Esophagus squamous epithelium (tissue), 5 donors: ENCODE data around the gene POLR2M. TPM values are rescaled to one million over a fixed set of nuclear protein-coding genes. Genes with fewer than 3 reads are reported as not detected.

Experiments used
- DNase-seq: peaks from one replicate; lab custom pipeline; 2025; lab: John Stamatoyannopoulos, UW
- H3K27ac ChIP-seq, 4 donors: fragments of 200-600 bp; sonication (generic); one replicate each; pipeline ENCODE4 v1.5.1; 2016 to 2019; ENCODE audit warnings: mild to moderate bottlenecking in 1 of 4
- H3K27me3 ChIP-seq, 4 donors: fragments of 200-600 bp; sonication (generic); 1 replicate in 3 of 4; 2 replicates in 1 of 4; pipeline versions ENCODE4 v1.5.1 to v1.6.0; 2017 to 2021; ENCODE audit warnings: antibody characterized with exemption in 1 of 4
- H3K36me3 ChIP-seq, 3 donors: fragments of 200-600 bp; sonication (generic); one replicate each; pipeline ENCODE4 v1.5.1; 2016 to 2019
- H3K4me1 ChIP-seq, 3 donors: fragments of 200-600 bp; sonication (generic); one replicate each; pipeline ENCODE4 v1.5.1; 2017 to 2019
- H3K4me3 ChIP-seq, 4 donors: fragments of 200-600 bp; sonication (generic); 1 replicate in 3 of 4; 2 replicates in 1 of 4; pipeline ENCODE4 v1.5.1; 2016 to 2019; ENCODE audit warnings: mild to moderate bottlenecking in 2 of 4, moderate library complexity in 1 of 4
- H3K9me3 ChIP-seq, 3 donors: fragments of 200-600 bp; sonication (generic); one replicate each; pipeline ENCODE4 v1.5.1; 2016 to 2019
- POLR2A ChIP-seq, 4 donors: fragments of 450-650 bp; IDR thresholded peaks; one replicate each; pipeline ENCODE4 v1.6.1; 2017; ENCODE audit warnings: antibody characterized with exemption in 4 of 4, mild to moderate bottlenecking in 4 of 4, moderate library complexity in 3 of 4
- WGBS, 2 donors: methylation state at CpG; one replicate each; pipeline ENCODE4 v1.1.5; 2018; 5-methylcytosine and 5-hydroxymethylcytosine counted together
- intact Hi-C: fragments of 100-400 bp; cut with DNase I; formaldehyde crosslinking; loops from one replicate; pipeline ENCODE4 v1.15.0; 2022
- total RNA-seq, 4 donors: library from RNA; depleted of rRNA; stranded (reverse); fragments of >200 nt; gene quantifications; one replicate each; pipeline ENCODE4 v1.1.0, GENCODE V29; 2016
- TF ChIP-seq, protein P1 (sequence below), 6 experiments: fragments of 450-650 bp in 4 of 6; fragments of 200-600 bp in 2 of 6; sonication (generic) in 2 of 6; IDR thresholded peaks; one replicate each; pipeline ENCODE4 v1.5.1; 2016 to 2019; ENCODE audit warnings: antibody characterized with exemption in 6 of 6, mild to moderate bottlenecking in 4 of 6, moderate library complexity in 4 of 6
- donor health status: DM: yes; HTN: yes; CAD: no.

The POLR2M gene
- total RNA-seq, 4 donors from 2014 or later = 14.5 to 839 (median 71.7) TPM

GRCh38 chr15:57705746-57706404 lies 639 bp upstream of the POLR2M start:
- Histone ChIP-seq H3K27me3 (peaks cover 0 to 4% (median 0%) of the 10 kb centered on the region in 4 donors), H3K4me3 (peak overlapping the region; percentile 74 to 96 (median 84)), H3K4me1 (peaks cover 5 to 52% (median 5%) of the 10 kb centered on the region in 3 donors), H3K9me3 (no peaks in the 10 kb centered on the region), H3K27ac (peak overlapping the region; percentile 91 to 97 (median 96)), H3K36me3 (peaks cover 0 to 24% (median 0%) of the 10 kb centered on the region in 3 donors)
- intact Hi-C loops = no loop called here
- 65 to 76% methylated on average over 11 to 12 of the region's 12 CpGs for WGBS, 2 donors
- DNase-seq = no peak
- TF ChIP-seq, protein P1, sequence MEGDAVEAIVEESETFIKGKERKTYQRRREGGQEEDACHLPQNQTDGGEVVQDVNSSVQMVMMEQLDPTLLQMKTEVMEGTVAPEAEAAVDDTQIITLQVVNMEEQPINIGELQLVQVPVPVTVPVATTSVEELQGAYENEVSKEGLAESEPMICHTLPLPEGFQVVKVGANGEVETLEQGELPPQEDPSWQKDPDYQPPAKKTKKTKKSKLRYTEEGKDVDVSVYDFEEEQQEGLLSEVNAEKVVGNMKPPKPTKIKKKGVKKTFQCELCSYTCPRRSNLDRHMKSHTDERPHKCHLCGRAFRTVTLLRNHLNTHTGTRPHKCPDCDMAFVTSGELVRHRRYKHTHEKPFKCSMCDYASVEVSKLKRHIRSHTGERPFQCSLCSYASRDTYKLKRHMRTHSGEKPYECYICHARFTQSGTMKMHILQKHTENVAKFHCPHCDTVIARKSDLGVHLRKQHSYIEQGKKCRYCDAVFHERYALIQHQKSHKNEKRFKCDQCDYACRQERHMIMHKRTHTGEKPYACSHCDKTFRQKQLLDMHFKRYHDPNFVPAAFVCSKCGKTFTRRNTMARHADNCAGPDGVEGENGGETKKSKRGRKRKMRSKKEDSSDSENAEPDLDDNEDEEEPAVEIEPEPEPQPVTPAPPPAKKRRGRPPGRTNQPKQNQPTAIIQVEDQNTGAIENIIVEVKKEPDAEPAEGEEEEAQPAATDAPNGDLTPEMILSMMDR (IDR thresholded peaks at IDR 0.05) = no peak
- no peak for TF ChIP-seq POLR2A (IDR thresholded peaks at IDR 0.05)

GRCh38 chr15:57708047-57708446 lies 1.5 kb downstream of the POLR2M start:
- peak overlapping the region in 2 of 4 donors; percentile 90 to 96 for H3K4me3 ChIP-seq
- H3K9me3 ChIP-seq = no peaks in the 10 kb centered on the region
- intact Hi-C loops = no loop called here
- 47 to 60% methylated on average over 4 of the region's 4 CpGs for WGBS, 2 donors
- TF ChIP-seq, protein P1 (IDR thresholded peaks at IDR 0.05) = no peak
- TF ChIP-seq POLR2A (IDR thresholded peaks at IDR 0.05) = no peak
- peaks cover 5 to 50% (median 5%) of the 10 kb centered on the region in 3 donors for H3K4me1 ChIP-seq
- no peak for DNase-seq
- H3K36me3 ChIP-seq = peaks cover 0 to 46% (median 3%) of the 10 kb centered on the region in 3 donors
- H3K27me3 ChIP-seq = no peaks in the 10 kb centered on the region
- H3K27ac ChIP-seq = peak overlapping the region in 2 of 4 donors; percentile 95 to 97

DNA sequence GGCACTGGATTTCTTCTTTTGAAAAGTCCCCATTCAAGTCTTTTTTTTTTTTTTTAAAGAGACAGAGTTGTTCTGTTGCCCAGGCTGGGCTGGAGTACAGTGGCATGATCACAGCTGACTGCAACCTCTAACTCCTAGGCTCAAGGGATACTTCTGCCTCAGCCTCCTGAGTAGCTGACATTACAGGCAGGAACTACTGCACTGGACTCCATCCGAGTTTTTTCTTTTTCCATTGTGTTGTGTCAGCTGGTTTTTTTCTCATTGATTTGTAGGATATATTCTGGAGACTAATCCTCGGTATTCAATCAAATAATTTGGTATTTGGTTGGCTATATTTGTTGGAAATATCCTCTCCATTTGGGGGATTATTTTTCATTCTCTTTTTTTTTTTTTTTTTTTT lies 11.8 kb downstream of the POLR2M start:
- no peak overlapping the region for H3K4me3 ChIP-seq
- H3K4me1 ChIP-seq = no peaks in the 10 kb centered on the region
- peaks cover 0 to 59% (median 6%) of the 10 kb centered on the region in 3 donors for H3K36me3 ChIP-seq
- intact Hi-C loops = no loop called here
- no peak for DNase-seq
- 88 to 95% methylated on average over 2 of the region's 2 CpGs for WGBS, 2 donors
- H3K27ac ChIP-seq = no peak overlapping the region
- no peak for TF ChIP-seq POLR2A (IDR thresholded peaks at IDR 0.05)
- TF ChIP-seq, protein P1 (IDR thresholded peaks at IDR 0.05) = no peak
- H3K9me3 ChIP-seq = no peaks in the 10 kb centered on the region
- no peaks in the 10 kb centered on the region for H3K27me3 ChIP-seq

DNA sequence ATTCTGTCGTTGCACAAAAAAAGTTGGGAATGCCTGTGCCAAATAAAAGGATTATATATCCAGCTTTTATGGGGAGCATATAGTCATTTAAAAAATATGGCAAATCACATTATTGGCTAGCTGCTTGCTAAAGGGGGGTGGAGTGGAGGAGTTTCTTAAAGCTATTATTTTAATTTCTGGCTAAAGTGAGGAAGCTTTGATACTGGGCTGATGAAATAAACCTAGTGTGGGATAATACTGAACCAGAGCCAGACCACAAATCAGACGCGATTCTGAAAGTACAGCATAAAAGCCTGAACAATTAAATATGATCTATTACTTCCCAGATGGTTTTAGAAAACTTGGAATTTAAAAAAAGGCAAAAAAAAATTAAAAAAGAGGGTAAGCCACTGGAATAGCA lies 14.4 kb downstream of the POLR2M start:
- intact Hi-C loops = no loop called here
- Histone ChIP-seq H3K4me3 (no peak overlapping the region), H3K36me3 (peaks cover 0 to 34% (median 0%) of the 10 kb centered on the region in 3 donors), H3K27me3 (no peaks in the 10 kb centered on the region), H3K9me3 (no peaks in the 10 kb centered on the region), H3K27ac (no peak overlapping the region), H3K4me1 (no peaks in the 10 kb centered on the region)
- DNase-seq = no peak
- TF ChIP-seq, protein P1 (IDR thresholded peaks at IDR 0.05) = no peak
- TF ChIP-seq POLR2A (IDR thresholded peaks at IDR 0.05) = no peak
- 29% methylated on average over 3 of the region's 3 CpGs for WGBS, 2 donors

DNA sequence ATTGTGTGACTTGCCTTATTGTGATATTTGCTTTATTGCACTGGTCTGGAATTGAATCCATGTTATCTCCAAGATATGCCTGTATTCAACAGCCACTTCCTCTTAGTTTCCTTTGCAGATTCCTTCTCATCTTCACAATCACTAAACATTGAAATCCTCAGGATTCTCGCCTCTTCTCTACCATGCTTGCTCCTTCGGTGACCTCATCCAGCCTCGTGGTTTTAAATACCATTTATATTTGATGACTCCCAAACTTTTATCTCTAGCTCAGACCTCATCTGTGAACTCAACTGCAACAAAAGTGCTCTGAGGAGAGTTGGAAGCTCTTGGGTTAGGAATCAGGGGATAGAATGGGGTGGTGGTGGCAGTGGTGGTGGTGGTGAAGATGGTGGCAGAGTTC lies 19.9 kb downstream of the POLR2M start:
- intact Hi-C loops = no loop called here
- Histone ChIP-seq H3K9me3 (no peaks in the 10 kb centered on the region), H3K27me3 (no peaks in the 10 kb centered on the region), H3K4me1 (no peaks in the 10 kb centered on the region), H3K27ac (no peak overlapping the region), H3K36me3 (no peaks in the 10 kb centered on the region), H3K4me3 (no peak overlapping the region)
- DNase-seq = no peak
- TF ChIP-seq, protein P1 (IDR thresholded peaks at IDR 0.05) = no peak
- no peak for TF ChIP-seq POLR2A (IDR thresholded peaks at IDR 0.05)
- 64 to 92% methylated on average over 3 of the region's 3 CpGs for WGBS, 2 donors
